HepG2 (cell line): ENCODE results near the gene HEY2. TPM values are rescaled to one million over a fixed set of nuclear protein-coding genes. Genes with fewer than 3 reads are reported as not detected.

Source experiments
- AFF4 ChIP-seq: sonication (generic); formaldehyde crosslinking; IDR thresholded peaks from 2 replicates; pipeline ENCODE4 v1.4.0; 2020; ENCODE audit warnings: missing genetic modification reagents
- CSRNP1 ChIP-seq: sonication (generic); formaldehyde crosslinking; IDR thresholded peaks from 2 replicates; pipeline ENCODE4 v1.8.1; 2023; ENCODE audit warnings: mild to moderate bottlenecking, missing genetic modification reagents
- DPF2 ChIP-seq: sonication (generic); formaldehyde crosslinking; IDR thresholded peaks from 2 replicates; pipeline ENCODE4 v1.4.0; 2020; ENCODE audit warnings: mild to moderate bottlenecking, low read depth, missing genetic modification reagents, borderline replicate concordance
- IRX3 ChIP-seq: sonication (generic); formaldehyde crosslinking; IDR thresholded peaks from 2 replicates; pipeline ENCODE4 v1.8.1; 2023; ENCODE audit warnings: mild to moderate bottlenecking, low read depth, missing genetic modification reagents, borderline replicate concordance
- MBNL3 ChIP-seq: fragments of 250-450 bp; sonication (Bioruptor Pico); conservative IDR thresholded peaks from 2 replicates; pipeline ENCODE4 v1.8.0; 2022; ENCODE audit warnings: mild to moderate bottlenecking, inconsistent platforms
- NCOA2 ChIP-seq: sonication (generic); formaldehyde crosslinking; IDR thresholded peaks from 2 replicates; pipeline ENCODE4 v1.8.0; 2022; ENCODE audit warnings: inconsistent platforms
- NFIC ChIP-seq: IDR thresholded peaks from 2 replicates; pipeline ENCODE4 v1.6.1; 2012; ENCODE audit warnings: mild to moderate bottlenecking, low read length, inconsistent platforms
- TEAD2 ChIP-seq: sonication (generic); formaldehyde crosslinking; IDR thresholded peaks from 2 replicates; pipeline ENCODE4 v1.9.0; 2021; ENCODE audit warnings: missing genetic modification reagents
- TSC22D2 ChIP-seq: sonication (generic); formaldehyde crosslinking; IDR thresholded peaks from 2 replicates; pipeline ENCODE4 v1.5.1; 2020; ENCODE audit warnings: missing genetic modification reagents, mild to moderate bottlenecking, borderline replicate concordance
- ZBTB37 ChIP-seq: sonication (generic); formaldehyde crosslinking; IDR thresholded peaks from 2 replicates; pipeline ENCODE4 v1.4.0; 2020; ENCODE audit warnings: mild to moderate bottlenecking, missing genetic modification reagents
- ZNF230 ChIP-seq: sonication (generic); formaldehyde crosslinking; IDR thresholded peaks from 2 replicates; pipeline ENCODE4 v1.4.0; 2020; ENCODE audit warnings: mild to moderate bottlenecking, missing genetic modification reagents
- ZNF512B ChIP-seq: sonication (generic); formaldehyde crosslinking; IDR thresholded peaks from 2 replicates; pipeline ENCODE4 v1.5.1; 2020; ENCODE audit warnings: missing genetic modification reagents, mild to moderate bottlenecking, borderline replicate concordance
- ZNF530 ChIP-seq: sonication (generic); formaldehyde crosslinking; IDR thresholded peaks from 2 replicates; pipeline ENCODE4 v1.5.0; 2020; ENCODE audit warnings: low read depth, mild to moderate bottlenecking, missing genetic modification reagents
- ZNF773 ChIP-seq: sonication (generic); formaldehyde crosslinking; IDR thresholded peaks from 2 replicates; pipeline ENCODE4 v1.4.0; 2020; ENCODE audit warnings: missing genetic modification reagents, borderline replicate concordance
- polyA plus RNA-seq, 8 experiments: library from polyadenylated mRNA; depleted of rRNA in 3 of 8; stranded (reverse) in 7 of 8; unstranded in 1 of 8; fragments of >200 nt; fragmentation: Illumina TruSeq in 4 of 8; extraction: Trizol in 4 of 8; gene quantifications; 2 replicates each; pipeline versions ENCODE4 v1.2.1 to v1.2.3, GENCODE V29; 2011 to 2016; ENCODE audit warnings: low read depth in 4 of 8, missing spikeins in 1 of 8, mixed read lengths in 1 of 8; ENCODE audit not compliant: insufficient read depth in 1 of 8
- total RNA-seq, 5 experiments: library from RNA; depleted of rRNA; stranded (reverse); fragments of >200 nt; fragmentation: Illumina TruSeq; extraction: Trizol; gene quantifications; 2 replicates each; pipeline ENCODE4 v1.2.3, GENCODE V29; 2016; ENCODE audit warnings: low read depth in 1 of 5
- TF ChIP-seq, protein P1 (sequence below): sonication (generic); formaldehyde crosslinking; IDR thresholded peaks from 2 replicates; pipeline ENCODE4 v1.8.0; 2022; ENCODE audit warnings: missing genetic modification reagents, low read depth, mild to moderate bottlenecking, borderline replicate concordance

Gene HEY2
- total and polyA plus RNA-seq, 2 of the 13 experiments (the other 11 are each of a cell fraction or from before 2014, with no cell fraction given) = 0.04 TPM

- TF ChIP-seq, protein P1, sequence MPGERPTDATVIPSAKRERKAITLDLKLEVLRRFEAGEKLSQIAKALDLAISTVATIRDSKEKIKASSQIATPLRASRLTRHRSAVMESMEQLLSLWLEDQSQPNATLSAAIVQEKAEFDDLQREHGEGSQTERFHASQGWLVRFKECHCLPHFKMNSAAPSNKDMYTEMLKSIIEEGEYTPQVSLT (CRISPR knock-in tag) = no peak
- TF ChIP-seq ZNF512B (CRISPR knock-in tag) = no peak
- no peak; the same call in 1 of the 2 replicates for TF ChIP-seq TSC22D2 (CRISPR knock-in tag)
- no peak for TF ChIP-seq DPF2 (CRISPR knock-in tag)
- TF ChIP-seq ZNF230 (CRISPR knock-in tag) = no peak; the same call in 1 of the 2 replicates
- no peak for TF ChIP-seq IRX3 (CRISPR knock-in tag)
- TF ChIP-seq MBNL3 (CRISPR knock-in tag) = no peak
- no peak for TF ChIP-seq ZNF773 (CRISPR knock-in tag)
- TF ChIP-seq ZBTB37 (CRISPR knock-in tag) = no peak
- TF ChIP-seq NCOA2 (CRISPR knock-in tag) = peak; percentile 63
- peak; percentile 51 for TF ChIP-seq NFIC
- no peak for TF ChIP-seq CSRNP1 (CRISPR knock-in tag)
- TF ChIP-seq AFF4 = no peak
- TF ChIP-seq TEAD2 (CRISPR knock-in tag) = no peak
- TF ChIP-seq ZNF530 = no peak
Observed at GRCh38 chr6:125779924-125780539, 30.6 kb downstream of the HEY2 start (continued).
